Esophagus muscularis mucosa (tissue), 4 donors: ENCODE data around the gene ATG10. TPM values are rescaled to one million over a fixed set of nuclear protein-coding genes. Genes with fewer than 3 reads are reported as not detected.

Source experiments
- DNase-seq: peaks from one replicate; pipeline ENCODE4 v3.0.0-alpha.2; 2017; ENCODE audit errors: extremely low spot score
- H3K27ac ChIP-seq, 4 donors: fragments of 200-600 bp; sonication (generic); replicated peaks in 1 of 4; 1 replicate in 3 of 4; 2 replicates in 1 of 4; pipeline ENCODE4 v1.5.1; 2016 to 2019; ENCODE audit warnings: mild to moderate bottlenecking in 1 of 4
- H3K27me3 ChIP-seq, 4 donors: fragments of 200-600 bp; sonication (generic); one replicate each; pipeline versions ENCODE4 v1.5.1 to v1.6.0; 2016 to 2019
- H3K36me3 ChIP-seq, 4 donors: fragments of 200-600 bp; sonication (generic); one replicate each; pipeline ENCODE4 v1.5.1; 2016 to 2019
- H3K4me1 ChIP-seq, 4 donors: fragments of 200-600 bp; sonication (generic); one replicate each; pipeline ENCODE4 v1.5.1; 2016 to 2019
- H3K4me3 ChIP-seq, 4 donors: fragments of 200-600 bp; sonication (generic); 1 replicate in 2 of 4; 2 replicates in 2 of 4; pipeline ENCODE4 v1.5.1; 2016 to 2019; ENCODE audit warnings: mild to moderate bottlenecking in 4 of 4, moderate library complexity in 1 of 4
- H3K9me3 ChIP-seq, 4 donors: fragments of 200-600 bp; sonication (generic); 1 replicate in 3 of 4; 2 replicates in 1 of 4; pipeline ENCODE4 v1.5.1; 2016 to 2019
- CTCF ChIP-seq, 3 experiments: fragments of 200-600 bp in 2 of 3; fragments of 450-650 bp in 1 of 3; sonication (generic) in 2 of 3; IDR thresholded peaks; one replicate each; pipeline ENCODE4 v1.5.1; 2017 to 2019; ENCODE audit warnings: antibody characterized with exemption in 3 of 3, mild to moderate bottlenecking in 2 of 3, moderate library complexity in 1 of 3
- EP300 ChIP-seq: sonication (generic); formaldehyde crosslinking; IDR thresholded peaks from one replicate; pipeline ENCODE4 v1.6.1; 2017; ENCODE audit warnings: antibody characterized with exemption
- POLR2A ChIP-seq: fragments of 450-650 bp; IDR thresholded peaks from one replicate; pipeline ENCODE4 v1.6.1; 2017; ENCODE audit warnings: antibody characterized with exemption, moderate library complexity, mild to moderate bottlenecking, low read depth
- POLR2AphosphoS5 ChIP-seq, 2 donors: sonication (generic); formaldehyde crosslinking; IDR thresholded peaks; one replicate each; pipeline ENCODE4 v1.6.1; 2017; ENCODE audit warnings: antibody characterized with exemption in 2 of 2
- WGBS: methylation state at CpG from one replicate; pipeline ENCODE4 v1.1.5; 2018; 5-methylcytosine and 5-hydroxymethylcytosine counted together
- intact Hi-C: fragments of 100-400 bp; cut with DNase I; formaldehyde crosslinking; loops from one replicate; pipeline ENCODE4 v1.15.1; 2023
- total RNA-seq, 4 donors: library from RNA; depleted of rRNA; stranded (reverse); fragments of >200 nt; gene quantifications; one replicate each; pipeline versions ENCODE4 v1.1.0 to v1.2.1, GENCODE V29; 2016

Gene ATG10
- total RNA-seq, 4 donors from 2014 or later, result 5.2 to 9.1 (median 7.3) TPM

- Histone ChIP-seq H3K27ac (no peak overlapping the region), H3K4me3 (no peak overlapping the region), H3K4me1 (peaks cover 0 to 12% (median 7%) of the 10 kb centered on the region in 4 donors), H3K36me3 (no peaks in the 10 kb centered on the region), H3K27me3 (no peaks in the 10 kb centered on the region), H3K9me3 (no peaks in the 10 kb centered on the region)
- whole genome bisulfite sequencing, result 83% methylated on average over 1 of the region's 1 CpG
- intact Hi-C loops, result no loop called here
- no peak for TF ChIP-seq CTCF (IDR thresholded peaks at IDR 0.05)
- TF ChIP-seq POLR2AphosphoS5 (IDR thresholded peaks at IDR 0.05), result no peak
- TF ChIP-seq EP300, result no peak
- no peak for TF ChIP-seq POLR2A
- no peak for DNase-seq
Observed at GRCh38 chr5:82217917-82218316, 246.1 kb downstream of the ATG10 start.

GRCh38 chr5:82218374-82219156, 246.7 kb downstream of the ATG10 start:
- intact Hi-C loops, result no loop called here
- H3K4me3 ChIP-seq, result no peak overlapping the region
- peaks cover 0 to 12% (median 7%) of the 10 kb centered on the region in 4 donors for H3K4me1 ChIP-seq
- H3K9me3 ChIP-seq, result no peaks in the 10 kb centered on the region
- H3K27ac ChIP-seq, result no peak overlapping the region
- WGBS, result 46% methylated on average over 7 of the region's 7 CpGs
- TF ChIP-seq EP300 (no peak), POLR2AphosphoS5 (IDR thresholded peaks at IDR 0.05) (no peak), POLR2A (no peak), CTCF (IDR thresholded peaks at IDR 0.05) (no peak)
- no peaks in the 10 kb centered on the region for H3K27me3 ChIP-seq
- H3K36me3 ChIP-seq, result no peaks in the 10 kb centered on the region
- DNase-seq, result no peak

- no peak for TF ChIP-seq EP300
- no peak for TF ChIP-seq POLR2A
- TF ChIP-seq POLR2AphosphoS5 (IDR thresholded peaks at IDR 0.05), result no peak
- no peak for TF ChIP-seq CTCF (IDR thresholded peaks at IDR 0.05)
- peaks cover 0 to 17% (median 9%) of the 10 kb centered on the region in 4 donors for H3K4me1 ChIP-seq
- 93% methylated on average over 2 of the region's 2 CpGs for WGBS
- intact Hi-C loops, result no loop called here
- no peaks in the 10 kb centered on the region for H3K27me3 ChIP-seq
- H3K9me3 ChIP-seq, result no peaks in the 10 kb centered on the region
- no peak overlapping the region for H3K27ac ChIP-seq
- no peaks in the 10 kb centered on the region for H3K36me3 ChIP-seq
- no peak for DNase-seq
- H3K4me3 ChIP-seq, result no peak overlapping the region
Observed at GRCh38 chr5:82221020-82221419, 249.2 kb downstream of the ATG10 start.

GRCh38 chr5:82222597-82223574, 251.1 kb downstream of the ATG10 start:
- Histone ChIP-seq H3K9me3 (no peaks in the 10 kb centered on the region), H3K27me3 (no peaks in the 10 kb centered on the region), H3K36me3 (no peaks in the 10 kb centered on the region), H3K4me1 (peaks cover 0 to 16% (median 8%) of the 10 kb centered on the region in 4 donors), H3K27ac (no peak overlapping the region), H3K4me3 (no peak overlapping the region)
- 77% methylated on average over 5 of the region's 5 CpGs for WGBS
- TF ChIP-seq POLR2AphosphoS5 (IDR thresholded peaks at IDR 0.05) (no peak), CTCF (IDR thresholded peaks at IDR 0.05) (no peak), POLR2A (no peak), EP300 (no peak)
- intact Hi-C loops, result no loop called here
- DNase-seq, result no peak
